Liver (tissue), 9 donors: Measurements from ENCODE around the gene PTRHD1. TPM values are rescaled to one million over a fixed set of nuclear protein-coding genes. Genes with fewer than 3 reads are reported as not detected.

Experiments used
- DNase-seq: peaks from one replicate; pipeline ENCODE4 v3.0.0-alpha.2; 2017; ENCODE audit warnings: low spot score
- H3K27ac ChIP-seq, 2 donors: one replicate each; pipeline ENCODE4 v1.7.0; 2013; ENCODE audit warnings: inconsistent platforms in 2 of 2, low read length in 2 of 2, control low read depth in 1 of 2, low read depth in 1 of 2, mild to moderate bottlenecking in 1 of 2
- H3K27me3 ChIP-seq, 4 donors: one replicate each; pipeline versions ENCODE4 v1.6.1 to v1.7.0; 2013; ENCODE audit warnings: low read length in 3 of 4, inconsistent platforms in 1 of 4, mild to moderate bottlenecking in 1 of 4, moderate library complexity in 1 of 4; ENCODE audit not compliant: control insufficient read depth in 4 of 4, insufficient read depth in 4 of 4
- H3K36me3 ChIP-seq, 4 donors: one replicate each; pipeline versions ENCODE4 v1.6.1 to v1.7.0; 2013; ENCODE audit warnings: low read length in 3 of 4, mild to moderate bottlenecking in 3 of 4, low read depth in 1 of 4, moderate library complexity in 1 of 4; ENCODE audit not compliant: control insufficient read depth in 4 of 4, insufficient read depth in 3 of 4
- H3K4me1 ChIP-seq, 4 donors: one replicate each; pipeline versions ENCODE4 v1.6.1 to v1.7.0; 2013; ENCODE audit warnings: low read length in 3 of 4, mild to moderate bottlenecking in 3 of 4, moderate library complexity in 1 of 4; ENCODE audit not compliant: control insufficient read depth in 4 of 4, insufficient read depth in 4 of 4
- H3K4me3 ChIP-seq, 3 donors: one replicate each; pipeline versions ENCODE4 v1.6.1 to v1.7.0; 2013; ENCODE audit warnings: low read length in 3 of 3, control low read depth in 1 of 3, low read depth in 1 of 3, mild to moderate bottlenecking in 1 of 3
- H3K9ac ChIP-seq, 2 donors: one replicate each; pipeline ENCODE4 v1.7.0; 2013; ENCODE audit warnings: low read length in 2 of 2, mild to moderate bottlenecking in 2 of 2, moderate library complexity in 2 of 2, control low read depth in 1 of 2, low read depth in 1 of 2
- H3K9me3 ChIP-seq, 4 donors: one replicate each; pipeline versions ENCODE4 v1.6.1 to v1.7.0; 2013; ENCODE audit warnings: low read length in 3 of 4; ENCODE audit not compliant: control insufficient read depth in 4 of 4
- EGR1 ChIP-seq, 2 donors: IDR thresholded peaks; 2 replicates each; pipeline ENCODE4 v1.6.1; 2016 to 2018; ENCODE audit warnings: antibody characterized with exemption in 2 of 2, low read depth in 2 of 2
- FOXA1 ChIP-seq: IDR thresholded peaks from 2 replicates; pipeline ENCODE4 v1.6.1; 2016; ENCODE audit warnings: antibody characterized with exemption
- FOXA2 ChIP-seq: IDR thresholded peaks from 2 replicates; pipeline ENCODE4 v1.6.1; 2016; ENCODE audit warnings: antibody characterized with exemption
- GABPA ChIP-seq, 2 donors: IDR thresholded peaks in 1 of 2; conservative IDR thresholded peaks in 1 of 2; 2 replicates each; pipeline ENCODE4 v1.6.1; 2016; ENCODE audit warnings: antibody characterized with exemption in 2 of 2, mild to moderate bottlenecking in 1 of 2, moderate library complexity in 1 of 2
- HNF4A ChIP-seq, 2 donors: conservative IDR thresholded peaks; 2 replicates each; pipeline ENCODE4 v1.6.1; 2016; ENCODE audit warnings: antibody characterized with exemption in 2 of 2, mild to moderate bottlenecking in 2 of 2
- JUND ChIP-seq, 2 donors: IDR thresholded peaks; 2 replicates each; pipeline ENCODE4 v1.6.1; 2016; ENCODE audit warnings: antibody characterized with exemption in 2 of 2
- NR2F2 ChIP-seq: IDR thresholded peaks from 2 replicates; pipeline ENCODE4 v1.6.1; 2016; ENCODE audit warnings: antibody characterized with exemption
- RAD21 ChIP-seq, 2 donors: IDR thresholded peaks; 2 replicates each; pipeline ENCODE4 v1.6.1; 2016; ENCODE audit warnings: antibody characterized with exemption in 2 of 2, mild to moderate bottlenecking in 2 of 2
- SP1 ChIP-seq: IDR thresholded peaks from 2 replicates; pipeline ENCODE4 v1.6.1; 2018; ENCODE audit warnings: antibody characterized with exemption, mild to moderate bottlenecking
- YY1 ChIP-seq: IDR thresholded peaks from 2 replicates; pipeline ENCODE4 v1.6.1; 2016; ENCODE audit warnings: antibody characterized with exemption, mild to moderate bottlenecking
- WGBS: extraction: QIAGEN DNeasy Blood & Tissue Kit; methylation state at CpG from one replicate; pipeline ENCODE4 v1.1.7; 2013; 5-methylcytosine and 5-hydroxymethylcytosine counted together
- polyA plus RNA-seq, 2 donors: library from polyadenylated mRNA; stranded (reverse) in 1 of 2; unstranded in 1 of 2; fragments of 200-250 nt in 1 of 2; fragments of >200 nt in 1 of 2; fragmentation: Nextera tagmentation in 1 of 2; extraction: Ambion mirVana in 1 of 2; gene quantifications; one replicate each; pipeline versions ENCODE4 v1.2.1 to v1.2.3, GENCODE V29; 2013 to 2015
- total RNA-seq, 2 donors: library from RNA; depleted of rRNA; stranded (reverse); fragments of >200 nt; gene quantifications; one replicate each; pipeline ENCODE4 v1.2.3, GENCODE V29; 2014
- TF ChIP-seq, protein P1 (sequence below): fragments of 150-350 bp; IDR thresholded peaks from 2 replicates; pipeline ENCODE4 v1.5.1; 2017; ENCODE audit warnings: improper control_type of control experiment, low read depth, low read length; ENCODE audit not compliant: missing input control
- TF ChIP-seq, protein P2 (sequence below): IDR thresholded peaks from 2 replicates; pipeline ENCODE4 v1.6.1; 2016; ENCODE audit warnings: antibody characterized with exemption
- donor health status: healthy.
- donor health status: healthy.
- donor health status: healthy.
- donor health status: healthy.
- donor health status: healthy.

The PTRHD1 gene
- total and polyA plus RNA-seq, 4 donors = 9.9 to 50.9 (median 20.7) TPM

DNA sequence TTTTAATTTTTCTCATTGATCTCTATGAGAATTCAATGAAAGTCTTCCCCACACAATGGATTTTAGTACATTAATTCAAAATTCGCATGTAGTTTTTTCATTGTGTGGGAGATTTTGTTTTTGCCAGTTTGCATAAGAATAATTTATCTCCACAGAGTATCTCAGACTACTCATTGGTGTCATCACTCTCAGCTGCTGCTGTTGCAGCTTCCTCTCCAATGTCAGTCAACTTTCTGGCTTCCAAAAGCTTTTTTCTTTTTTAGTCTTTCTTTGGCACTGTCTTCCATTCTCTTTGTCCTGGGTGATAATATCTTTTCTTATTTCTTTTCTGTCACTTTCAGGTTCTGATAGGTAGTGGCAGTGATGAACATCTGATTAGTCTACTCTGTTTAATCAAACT lies 50.5 kb downstream of the PTRHD1 start (continued):
- TF ChIP-seq, protein P1, sequence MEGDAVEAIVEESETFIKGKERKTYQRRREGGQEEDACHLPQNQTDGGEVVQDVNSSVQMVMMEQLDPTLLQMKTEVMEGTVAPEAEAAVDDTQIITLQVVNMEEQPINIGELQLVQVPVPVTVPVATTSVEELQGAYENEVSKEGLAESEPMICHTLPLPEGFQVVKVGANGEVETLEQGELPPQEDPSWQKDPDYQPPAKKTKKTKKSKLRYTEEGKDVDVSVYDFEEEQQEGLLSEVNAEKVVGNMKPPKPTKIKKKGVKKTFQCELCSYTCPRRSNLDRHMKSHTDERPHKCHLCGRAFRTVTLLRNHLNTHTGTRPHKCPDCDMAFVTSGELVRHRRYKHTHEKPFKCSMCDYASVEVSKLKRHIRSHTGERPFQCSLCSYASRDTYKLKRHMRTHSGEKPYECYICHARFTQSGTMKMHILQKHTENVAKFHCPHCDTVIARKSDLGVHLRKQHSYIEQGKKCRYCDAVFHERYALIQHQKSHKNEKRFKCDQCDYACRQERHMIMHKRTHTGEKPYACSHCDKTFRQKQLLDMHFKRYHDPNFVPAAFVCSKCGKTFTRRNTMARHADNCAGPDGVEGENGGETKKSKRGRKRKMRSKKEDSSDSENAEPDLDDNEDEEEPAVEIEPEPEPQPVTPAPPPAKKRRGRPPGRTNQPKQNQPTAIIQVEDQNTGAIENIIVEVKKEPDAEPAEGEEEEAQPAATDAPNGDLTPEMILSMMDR = no peak

DNA sequence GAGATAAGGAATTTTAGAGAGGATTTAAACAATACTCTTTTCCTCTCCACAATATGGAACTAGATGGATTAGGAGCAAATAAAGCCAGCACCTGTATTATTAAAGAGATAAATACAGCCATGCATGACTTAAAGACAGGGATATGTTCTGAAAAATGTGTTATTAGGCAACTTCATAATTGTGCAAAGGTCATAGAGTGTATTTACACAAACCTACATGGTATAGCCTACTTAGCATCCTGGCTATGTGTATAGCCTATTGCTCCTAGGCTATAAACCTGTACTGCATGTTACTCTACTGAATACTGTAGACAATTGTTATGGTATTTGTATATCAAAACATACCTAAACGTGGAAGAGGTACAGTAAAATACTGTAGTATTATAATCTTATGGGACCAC lies 53.0 kb downstream of the PTRHD1 start:
- Histone ChIP-seq H3K36me3 (peaks cover 3 to 19% (median 8%) of the 10 kb centered on the region in 4 donors), H3K4me1 (no peaks in the 10 kb centered on the region), H3K9ac (no peak overlapping the region), H3K27ac (no peak overlapping the region), H3K9me3 (no peaks in the 10 kb centered on the region), H3K4me3 (no peak overlapping the region), H3K27me3 (no peaks in the 10 kb centered on the region)
- no peak for DNase-seq
- 79% methylated on average over 1 of the region's 1 CpG for WGBS
- TF ChIP-seq YY1 (no peak), NR2F2 (no peak), FOXA1 (no peak), JUND (IDR thresholded peaks at IDR 0.05) (no peak), HNF4A (conservative IDR thresholded peaks at IDR 0.05) (no peak), FOXA2 (no peak), SP1 (no peak), EGR1 (IDR thresholded peaks at IDR 0.05; ENCODE audit: low read depth in 2 of 2) (no peak), RAD21 (IDR thresholded peaks at IDR 0.05) (no peak), GABPA (IDR thresholded peaks at IDR 0.05 in 1 of 2, conservative IDR thresholded peaks at IDR 0.05 in 1 of 2) (no peak)
- TF ChIP-seq, protein P2, sequence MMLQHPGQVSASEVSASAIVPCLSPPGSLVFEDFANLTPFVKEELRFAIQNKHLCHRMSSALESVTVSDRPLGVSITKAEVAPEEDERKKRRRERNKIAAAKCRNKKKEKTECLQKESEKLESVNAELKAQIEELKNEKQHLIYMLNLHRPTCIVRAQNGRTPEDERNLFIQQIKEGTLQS = no peak
- TF ChIP-seq, protein P1 = no peak

Other genes starting within 250 kb of the PTRHD1 start
- 10 to 100 TPM in 1 of 2 donors, 1 to 10 TPM in 1; 3.3 to 17.8 TPM for gene CENPO, start within 50 bp of the PTRHD1 start, total RNA-seq
- gene CENPO, start within 50 bp of the PTRHD1 start, polyA plus RNA-seq = 1 to 10 TPM; 2.2 to 3.2 TPM
- gene ADCY3, start 126.8 kb upstream of the PTRHD1 start, total RNA-seq = 1 to 10 TPM; 7.1 to 8.4 TPM
- 1 to 10 TPM in 1 of 2 donors, under 1 TPM in 1; 0.99 to 5.6 TPM for gene ADCY3, start 126.8 kb upstream of the PTRHD1 start, polyA plus RNA-seq
- gene DNAJC27, start 178.6 kb upstream of the PTRHD1 start, total RNA-seq = 1 to 10 TPM; 3.6 to 5.1 TPM
- gene DNAJC27, start 178.6 kb upstream of the PTRHD1 start, polyA plus RNA-seq = 1 to 10 TPM in 1 of 2 donors, under 1 TPM in 1; 0.95 to 2.7 TPM
- under 1 TPM; 0.33 TPM for gene EFR3B, start 248.7 kb upstream of the PTRHD1 start, total RNA-seq
- gene EFR3B, start 248.7 kb upstream of the PTRHD1 start, polyA plus RNA-seq = under 1 TPM; 0.05 to 0.14 TPM